Esophagus squamous epithelium (tissue), 5 donors: ENCODE measurements around the gene IGFBP5. TPM values are rescaled to one million over a fixed set of nuclear protein-coding genes. Genes with fewer than 3 reads are reported as not detected.

Source experiments
- DNase-seq: peaks from one replicate; lab custom pipeline; 2025; lab: John Stamatoyannopoulos, UW
- H3K27ac ChIP-seq, 4 donors: fragments of 200-600 bp; sonication (generic); one replicate each; pipeline ENCODE4 v1.5.1; 2016 to 2019; ENCODE audit warnings: mild to moderate bottlenecking in 1 of 4
- H3K27me3 ChIP-seq, 4 donors: fragments of 200-600 bp; sonication (generic); 1 replicate in 3 of 4; 2 replicates in 1 of 4; pipeline versions ENCODE4 v1.5.1 to v1.6.0; 2017 to 2021; ENCODE audit warnings: antibody characterized with exemption in 1 of 4
- H3K36me3 ChIP-seq, 3 donors: fragments of 200-600 bp; sonication (generic); one replicate each; pipeline ENCODE4 v1.5.1; 2016 to 2019
- H3K4me1 ChIP-seq, 3 donors: fragments of 200-600 bp; sonication (generic); one replicate each; pipeline ENCODE4 v1.5.1; 2017 to 2019
- H3K4me3 ChIP-seq, 4 donors: fragments of 200-600 bp; sonication (generic); 1 replicate in 3 of 4; 2 replicates in 1 of 4; pipeline ENCODE4 v1.5.1; 2016 to 2019; ENCODE audit warnings: mild to moderate bottlenecking in 2 of 4, moderate library complexity in 1 of 4
- H3K9me3 ChIP-seq, 3 donors: fragments of 200-600 bp; sonication (generic); one replicate each; pipeline ENCODE4 v1.5.1; 2016 to 2019
- POLR2A ChIP-seq, 4 donors: fragments of 450-650 bp; IDR thresholded peaks; one replicate each; pipeline ENCODE4 v1.6.1; 2017; ENCODE audit warnings: antibody characterized with exemption in 4 of 4, mild to moderate bottlenecking in 4 of 4, moderate library complexity in 3 of 4
- WGBS, 2 donors: methylation state at CpG; one replicate each; pipeline ENCODE4 v1.1.5; 2018; 5-methylcytosine and 5-hydroxymethylcytosine counted together
- intact Hi-C: fragments of 100-400 bp; cut with DNase I; formaldehyde crosslinking; loops from one replicate; pipeline ENCODE4 v1.15.0; 2022
- total RNA-seq, 4 donors: library from RNA; depleted of rRNA; stranded (reverse); fragments of >200 nt; gene quantifications; one replicate each; pipeline ENCODE4 v1.1.0, GENCODE V29; 2016
- TF ChIP-seq, protein P1 (sequence below), 6 experiments: fragments of 450-650 bp in 4 of 6; fragments of 200-600 bp in 2 of 6; sonication (generic) in 2 of 6; IDR thresholded peaks; one replicate each; pipeline ENCODE4 v1.5.1; 2016 to 2019; ENCODE audit warnings: antibody characterized with exemption in 6 of 6, mild to moderate bottlenecking in 4 of 6, moderate library complexity in 4 of 6
- donor health status: DM: yes; HTN: yes; CAD: no.

IGFBP5 gene
- total RNA-seq, 4 donors from 2014 or later: 26.9 to 899 (median 95.4) TPM

DNA sequence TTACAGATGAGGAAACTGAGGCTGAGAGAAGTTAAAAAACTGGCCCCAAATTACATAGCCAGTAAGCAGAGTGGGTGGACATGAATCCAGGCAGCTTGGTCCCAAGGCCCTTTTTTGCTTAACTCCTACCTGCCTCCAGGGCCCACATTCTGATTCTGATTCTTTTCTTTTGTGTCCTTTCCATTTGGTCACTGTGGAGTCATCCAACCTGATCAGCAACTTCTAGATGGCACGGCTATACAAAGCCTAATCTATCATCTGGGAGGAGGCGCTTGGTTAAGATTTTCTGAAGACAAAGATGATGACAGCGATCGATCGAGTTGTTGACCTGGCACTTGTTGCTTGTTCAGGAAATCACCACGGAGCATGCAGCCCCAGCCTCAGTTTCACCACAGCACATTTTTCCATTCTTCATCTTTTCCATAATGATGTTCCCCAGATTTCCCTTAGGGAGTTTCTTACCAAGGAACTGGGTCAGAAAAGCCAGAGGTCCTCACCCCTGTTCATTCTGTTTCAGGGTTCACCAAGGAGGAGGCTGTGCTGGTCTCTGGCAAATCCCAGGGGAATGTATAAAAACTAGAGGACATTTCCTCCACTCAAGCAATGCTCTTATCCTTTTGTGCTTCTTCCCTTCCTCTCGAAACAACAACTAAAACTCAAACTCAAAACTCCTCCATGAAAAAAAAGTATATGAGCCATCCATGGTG, 69.0 kb downstream of the IGFBP5 start:
- H3K4me3 ChIP-seq: no peak overlapping the region
- 48 to 64% methylated on average over 7 of the region's 7 CpGs for WGBS, 2 donors
- intact Hi-C loops: no loop called here
- no peaks in the 10 kb centered on the region for H3K27me3 ChIP-seq
- no peak overlapping the region for H3K27ac ChIP-seq
- H3K36me3 ChIP-seq: no peaks in the 10 kb centered on the region
- TF ChIP-seq, protein P1, sequence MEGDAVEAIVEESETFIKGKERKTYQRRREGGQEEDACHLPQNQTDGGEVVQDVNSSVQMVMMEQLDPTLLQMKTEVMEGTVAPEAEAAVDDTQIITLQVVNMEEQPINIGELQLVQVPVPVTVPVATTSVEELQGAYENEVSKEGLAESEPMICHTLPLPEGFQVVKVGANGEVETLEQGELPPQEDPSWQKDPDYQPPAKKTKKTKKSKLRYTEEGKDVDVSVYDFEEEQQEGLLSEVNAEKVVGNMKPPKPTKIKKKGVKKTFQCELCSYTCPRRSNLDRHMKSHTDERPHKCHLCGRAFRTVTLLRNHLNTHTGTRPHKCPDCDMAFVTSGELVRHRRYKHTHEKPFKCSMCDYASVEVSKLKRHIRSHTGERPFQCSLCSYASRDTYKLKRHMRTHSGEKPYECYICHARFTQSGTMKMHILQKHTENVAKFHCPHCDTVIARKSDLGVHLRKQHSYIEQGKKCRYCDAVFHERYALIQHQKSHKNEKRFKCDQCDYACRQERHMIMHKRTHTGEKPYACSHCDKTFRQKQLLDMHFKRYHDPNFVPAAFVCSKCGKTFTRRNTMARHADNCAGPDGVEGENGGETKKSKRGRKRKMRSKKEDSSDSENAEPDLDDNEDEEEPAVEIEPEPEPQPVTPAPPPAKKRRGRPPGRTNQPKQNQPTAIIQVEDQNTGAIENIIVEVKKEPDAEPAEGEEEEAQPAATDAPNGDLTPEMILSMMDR (IDR thresholded peaks at IDR 0.05): no peak
- no peak for TF ChIP-seq POLR2A (IDR thresholded peaks at IDR 0.05)
- peaks cover 0 to 6% (median 0%) of the 10 kb centered on the region in 3 donors for H3K4me1 ChIP-seq
- DNase-seq: no peak
- H3K9me3 ChIP-seq: no peaks in the 10 kb centered on the region

DNA sequence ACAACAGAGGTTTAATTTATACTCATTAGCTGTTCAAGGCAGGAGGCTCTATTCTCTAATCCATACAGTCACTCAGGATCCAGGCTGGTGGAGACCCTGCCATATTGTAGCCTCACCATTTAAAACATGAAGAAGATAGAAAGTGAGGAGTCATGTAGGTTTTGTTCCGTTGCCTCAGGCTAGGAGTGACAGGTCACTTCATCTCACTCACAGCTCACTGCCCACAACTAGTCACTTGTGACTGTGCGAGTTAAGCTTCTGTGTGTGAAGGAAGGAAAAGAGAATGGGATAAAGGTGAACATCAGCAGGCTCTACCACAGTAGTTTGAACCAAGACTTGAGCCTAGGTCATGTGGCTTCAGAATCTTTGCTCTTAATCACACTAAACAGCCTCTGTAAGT, 71.1 kb downstream of the IGFBP5 start:
- Histone ChIP-seq H3K4me3 (no peak overlapping the region), H3K9me3 (no peaks in the 10 kb centered on the region), H3K4me1 (peaks cover 0 to 11% (median 0%) of the 10 kb centered on the region in 3 donors), H3K27me3 (no peaks in the 10 kb centered on the region), H3K36me3 (no peaks in the 10 kb centered on the region), H3K27ac (no peak overlapping the region)
- WGBS, 2 donors: 78 to 97% methylated on average over 2 of the region's 2 CpGs
- intact Hi-C loops: no loop called here
- TF ChIP-seq, protein P1 (IDR thresholded peaks at IDR 0.05): no peak
- TF ChIP-seq POLR2A (IDR thresholded peaks at IDR 0.05): no peak
- DNase-seq: no peak

DNA sequence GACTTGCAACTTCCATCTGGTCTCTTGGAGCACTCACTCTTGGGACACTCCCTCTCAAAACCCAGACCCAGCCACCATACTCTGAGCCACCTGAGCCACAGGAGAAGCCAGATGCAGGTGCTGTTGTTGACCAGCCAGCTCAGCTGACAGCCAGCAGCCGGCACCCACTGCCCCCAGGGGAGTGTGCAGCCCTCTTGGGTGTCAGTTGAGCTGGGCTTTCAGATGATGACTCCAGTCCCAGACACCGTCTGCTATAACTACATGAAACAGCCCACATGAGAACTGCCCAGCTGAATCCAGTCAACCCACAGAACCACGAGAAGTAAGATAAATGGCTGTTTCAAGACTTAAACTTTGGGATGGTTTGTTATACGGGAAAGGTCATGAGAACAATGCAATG, 72.8 kb downstream of the IGFBP5 start:
- WGBS, 2 donors: 0 to 57% methylated on average over 1 to 3 of the region's 4 CpGs
- H3K4me3 ChIP-seq: no peak overlapping the region
- intact Hi-C loops: no loop called here
- no peak for DNase-seq
- TF ChIP-seq, protein P1 (IDR thresholded peaks at IDR 0.05): no peak
- no peak for TF ChIP-seq POLR2A (IDR thresholded peaks at IDR 0.05)
- no peaks in the 10 kb centered on the region for H3K27me3 ChIP-seq
- H3K27ac ChIP-seq: no peak overlapping the region
- no peaks in the 10 kb centered on the region for H3K9me3 ChIP-seq
- no peaks in the 10 kb centered on the region for H3K36me3 ChIP-seq
- H3K4me1 ChIP-seq: peaks cover 0 to 11% (median 0%) of the 10 kb centered on the region in 3 donors

Other genes with a start within 250 kb of the IGFBP5 start
- gene RPL37A, start 196.7 kb downstream of the IGFBP5 start, total RNA-seq: 1,000 to 10,000 TPM; 1,246 to 1,858 (median 1,428) TPM
- 100 to 1,000 TPM; 113 to 207 (median 167) TPM for gene IGFBP2, start 62.1 kb downstream of the IGFBP5 start, total RNA-seq
- gene TNP1, start 164.5 kb upstream of the IGFBP5 start, total RNA-seq: not detected